Measurements from ENCODE around the gene KIF19. TPM values are rescaled to one million over a fixed set of nuclear protein-coding genes. Genes with fewer than 3 reads are reported as not detected.

Gene KIF19
- total RNA-seq, 2 donors from 2014 or later: 0.27 to 2.4 TPM

GRCh38 chr17:74359916-74360315, 33.9 kb downstream of the KIF19 start:
- Histone ChIP-seq H3K9me3 (ENCODE audit: control insufficient read depth, low read length) (no peaks in the 10 kb centered on the region), H3K9ac (ENCODE audit: extremely low read depth, low read length, poor library complexity, severe bottlenecking) (no peak overlapping the region), H3K4me3 (ENCODE audit: low read length) (no peak overlapping the region), H3K27me3 (ENCODE audit: control insufficient read depth, insufficient read depth, low read length, poor library complexity, severe bottlenecking) (peaks cover 47% of the 10 kb centered on the region), H3K36me3 (ENCODE audit: control insufficient read depth, insufficient read depth, low read length) (no peaks in the 10 kb centered on the region), H3K4me1 (ENCODE audit: control insufficient read depth, insufficient read depth, low read length) (no peaks in the 10 kb centered on the region), H3K27ac (ENCODE audit: low read depth, low read length) (no peak overlapping the region)
- DNase-seq: no peak
- Mint-ChIP-seq H3K4me1 (peaks cover 2% of the 10 kb centered on the region), H3K9me3 (no peaks in the 10 kb centered on the region), H3K36me3 (ENCODE audit: low read depth) (no peaks in the 10 kb centered on the region), H3K27me3 (ENCODE audit: insufficient read depth) (peaks cover 61% of the 10 kb centered on the region), H3K4me3 (no peak overlapping the region), H3K27ac (no peak overlapping the region)
- TF ChIP-seq CTCF (conservative IDR thresholded peaks at IDR 0.05): no peak
- 96 to 97% methylated on average over 11 to 22 of the region's 22 CpGs for WGBS, 2 experiments (ENCODE audit: insufficient coverage in 1 of 2, insufficient read length in 1 of 2)

- Histone ChIP-seq H3K27me3 (ENCODE audit: control insufficient read depth, insufficient read depth, low read length, poor library complexity, severe bottlenecking) (peaks cover 38% of the 10 kb centered on the region), H3K9ac (ENCODE audit: extremely low read depth, low read length, poor library complexity, severe bottlenecking) (no peak overlapping the region), H3K4me3 (ENCODE audit: low read length) (no peak overlapping the region), H3K9me3 (ENCODE audit: control insufficient read depth, low read length) (no peaks in the 10 kb centered on the region), H3K4me1 (ENCODE audit: control insufficient read depth, insufficient read depth, low read length) (no peaks in the 10 kb centered on the region), H3K36me3 (ENCODE audit: control insufficient read depth, insufficient read depth, low read length) (no peaks in the 10 kb centered on the region), H3K27ac (ENCODE audit: low read depth, low read length) (peak overlapping the region; percentile 91)
- Mint-ChIP-seq H3K36me3 (ENCODE audit: low read depth) (no peaks in the 10 kb centered on the region), H3K4me1 (peaks cover 2% of the 10 kb centered on the region), H3K27me3 (ENCODE audit: insufficient read depth) (peaks cover 52% of the 10 kb centered on the region), H3K4me3 (no peak overlapping the region), H3K9me3 (no peaks in the 10 kb centered on the region), H3K27ac (no peak overlapping the region)
- TF ChIP-seq CTCF (conservative IDR thresholded peaks at IDR 0.05): no peak
- WGBS, 2 experiments (ENCODE audit: insufficient coverage in 1 of 2, insufficient read length in 1 of 2): 46 to 79% methylated on average over 2 to 7 of the region's 7 CpGs
- DNase-seq: peak; percentile 69
These were observed 34.8 kb downstream of the KIF19 start for GRCh38 chr17:74360899-74361229.

DNA sequence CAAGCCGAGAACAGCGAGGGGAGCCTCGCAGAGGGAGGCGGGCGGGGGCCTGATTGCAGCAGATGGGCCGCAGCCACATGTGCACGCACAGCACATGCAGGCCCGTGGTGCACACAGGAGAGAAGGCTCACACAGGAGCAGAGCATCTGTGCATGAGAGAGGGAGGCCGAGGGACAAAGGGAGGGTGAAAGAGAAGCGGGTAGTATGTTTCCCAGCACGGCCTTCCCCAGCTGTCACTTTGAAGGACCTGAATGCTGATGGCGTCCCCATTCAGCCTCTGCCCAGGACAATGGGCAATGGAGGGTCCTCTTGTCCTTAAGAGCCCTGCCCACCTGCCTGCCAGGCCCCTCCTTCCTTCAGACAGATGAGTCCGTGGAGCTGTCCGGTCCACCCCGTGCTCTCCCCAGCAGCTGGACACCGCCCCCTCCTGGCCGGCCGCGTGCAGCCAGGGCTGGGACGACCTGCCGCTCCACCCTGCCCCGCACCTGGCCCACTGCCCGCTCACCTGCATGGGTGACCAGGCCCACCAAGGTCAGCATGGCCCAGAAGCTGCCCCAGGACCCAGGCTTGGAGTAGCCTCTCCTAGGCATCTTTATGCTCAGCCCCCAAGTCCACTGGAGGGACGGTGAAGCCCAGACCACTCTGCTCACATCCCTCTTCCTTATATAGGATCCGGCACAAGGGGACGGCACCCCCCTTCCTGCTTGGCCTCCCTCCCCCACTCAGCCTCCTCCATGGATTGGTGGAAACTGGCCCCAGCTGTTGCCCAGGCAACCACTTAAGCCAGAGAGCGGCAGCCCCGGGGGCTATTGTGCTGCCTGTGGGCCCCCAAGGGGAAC, 35.4 kb downstream of the KIF19 start, which contains the start of gene BTBD17:
BTBD17 (minus strand) TSS at position 639 of the 839 bp plus-strand sequence; CDS start at position 590, 49 bp downstream.
- H3K4me1 Mint-ChIP-seq: peaks cover 2% of the 10 kb centered on the region
- H3K4me3 ChIP-seq (ENCODE audit: low read length): no peak within 1 kb of the TSS

More for the DNA sequence above, 35.4 kb downstream of the KIF19 start, which contains the start of gene BTBD17:
- no peaks in the 10 kb centered on the region for H3K9me3 Mint-ChIP-seq
- Histone ChIP-seq H3K9ac (ENCODE audit: extremely low read depth, low read length, poor library complexity, severe bottlenecking) (no peak within 1 kb of the TSS), H3K27me3 (ENCODE audit: control insufficient read depth, insufficient read depth, low read length, poor library complexity, severe bottlenecking) (peaks cover 32% of the 10 kb centered on the region), H3K9me3 (ENCODE audit: control insufficient read depth, low read length) (no peaks in the 10 kb centered on the region), H3K4me1 (ENCODE audit: control insufficient read depth, insufficient read depth, low read length) (no peaks in the 10 kb centered on the region), H3K27ac (ENCODE audit: low read depth, low read length) (peak within 1 kb of the TSS; percentile 91), H3K36me3 (ENCODE audit: control insufficient read depth, insufficient read depth, low read length) (no peaks in the 10 kb centered on the region)
- WGBS, 2 experiments (ENCODE audit: insufficient coverage in 1 of 2, insufficient read length in 1 of 2): 45 to 54% methylated on average over 23 to 28 of the region's 28 CpGs
- H3K4me3 Mint-ChIP-seq: no peak within 1 kb of the TSS
- H3K27me3 Mint-ChIP-seq (ENCODE audit: insufficient read depth): peaks cover 46% of the 10 kb centered on the region
- no peak within 1 kb of the TSS for H3K27ac Mint-ChIP-seq
- DNase-seq: peak; percentile 98
- peak; percentile 94 for TF ChIP-seq CTCF (conservative IDR thresholded peaks at IDR 0.05)
- H3K36me3 Mint-ChIP-seq (ENCODE audit: low read depth): no peaks in the 10 kb centered on the region

All from endodermal cell (in vitro differentiated cells).